Breast epithelium (tissue), 4 donors: ENCODE measurements around the gene STAG1. TPM values are rescaled to one million over a fixed set of nuclear protein-coding genes. Genes with fewer than 3 reads are reported as not detected.

ENCODE experiments used
- DNase-seq, 2 donors: peaks; one replicate each; pipeline ENCODE4 v3.0.0-alpha.2; 2019; ENCODE audit warnings: low spot score in 2 of 2
- H3K27ac ChIP-seq, 2 donors: fragments of 200-600 bp; sonication (generic) in 1 of 2; one replicate each; pipeline ENCODE4 v1.5.1; 2016 to 2019; ENCODE audit warnings: mild to moderate bottlenecking in 1 of 2
- H3K27me3 ChIP-seq, 2 donors: fragments of 200-600 bp; sonication (generic) in 1 of 2; one replicate each; pipeline versions ENCODE4 v1.5.1 to v1.6.0; 2017 to 2019; ENCODE audit warnings: control low read depth in 1 of 2, mild to moderate bottlenecking in 1 of 2
- H3K36me3 ChIP-seq: fragments of 200-600 bp; one replicate; pipeline ENCODE4 v1.5.1; 2019
- H3K4me1 ChIP-seq, 2 donors: fragments of 200-600 bp; sonication (generic); one replicate each; pipeline ENCODE4 v1.5.1; 2016 to 2019; ENCODE audit warnings: control low read depth in 1 of 2
- H3K4me3 ChIP-seq, 3 donors: fragments of 200-600 bp; sonication (generic); 1 replicate in 2 of 3; 2 replicates in 1 of 3; pipeline ENCODE4 v1.5.1; 2016 to 2019; ENCODE audit warnings: mild to moderate bottlenecking in 3 of 3, moderate library complexity in 2 of 3
- H3K9me3 ChIP-seq, 2 donors: fragments of 200-600 bp; sonication (generic) in 1 of 2; one replicate each; pipeline ENCODE4 v1.5.1; 2016 to 2019; ENCODE audit warnings: control low read depth in 1 of 2
- CTCF ChIP-seq, 3 donors: fragments of 450-650 bp; IDR thresholded peaks; one replicate each; pipeline ENCODE4 v1.5.1; 2016 to 2017; ENCODE audit warnings: antibody characterized with exemption in 3 of 3, mild to moderate bottlenecking in 3 of 3, moderate library complexity in 3 of 3
- POLR2A ChIP-seq: fragments of 450-650 bp; IDR thresholded peaks from one replicate; pipeline ENCODE4 v1.6.1; 2016; ENCODE audit warnings: antibody characterized with exemption, mild to moderate bottlenecking, moderate library complexity
- POLR2AphosphoS5 ChIP-seq, 3 donors: sonication (generic); formaldehyde crosslinking; IDR thresholded peaks; one replicate each; pipeline ENCODE4 v1.6.1; 2017; ENCODE audit warnings: antibody characterized with exemption in 3 of 3
- intact Hi-C: fragments of 100-400 bp; cut with DNase I; formaldehyde crosslinking; loops from one replicate; pipeline ENCODE4 v1.15.1; 2023; ENCODE audit warnings: low total_unique reads
- total RNA-seq, 3 donors: library from RNA; depleted of rRNA; stranded (reverse); fragments of >200 nt; gene quantifications; one replicate each; pipeline ENCODE4 v1.1.0, GENCODE V29; 2016

STAG1 gene
- total RNA-seq, 3 donors from 2014 or later = 54.4 to 83.7 (median 73.7) TPM

DNA sequence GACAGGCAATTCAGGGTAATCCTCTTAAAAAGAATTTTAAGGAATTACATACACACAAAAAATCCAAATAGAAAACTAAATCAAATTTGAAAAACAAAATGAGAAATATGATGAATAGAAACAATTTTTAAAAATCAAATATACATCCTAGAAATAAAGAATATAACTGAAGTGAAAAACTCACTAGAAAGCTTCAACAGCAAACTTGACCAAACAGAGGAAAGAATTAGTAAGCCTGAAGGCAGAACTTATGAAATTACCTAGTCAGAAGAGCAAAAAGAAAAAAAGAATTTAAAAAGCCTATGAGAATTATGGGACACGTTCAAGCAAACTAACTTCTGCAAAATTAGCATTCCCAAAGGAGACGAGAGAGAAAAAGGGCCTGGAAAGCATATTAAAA lies 296.0 kb downstream of the STAG1 start:
- Histone ChIP-seq H3K27ac (no peak overlapping the region), H3K36me3 (no peaks in the 10 kb centered on the region), H3K9me3 (peaks cover 27 to 29% of the 10 kb centered on the region in 2 donors), H3K4me1 (no peaks in the 10 kb centered on the region), H3K4me3 (no peak overlapping the region), H3K27me3 (no peaks in the 10 kb centered on the region)
- no peak for DNase-seq
- intact Hi-C loops = no loop called here
- TF ChIP-seq POLR2A = no peak
- no peak for TF ChIP-seq CTCF (IDR thresholded peaks at IDR 0.05)
- TF ChIP-seq POLR2AphosphoS5 (IDR thresholded peaks at IDR 0.05) = no peak

- no peaks in the 10 kb centered on the region for H3K4me1 ChIP-seq
- TF ChIP-seq POLR2AphosphoS5 (IDR thresholded peaks at IDR 0.05) = no peak
- TF ChIP-seq CTCF (IDR thresholded peaks at IDR 0.05) = no peak
- no peak for TF ChIP-seq POLR2A
Measured at GRCh38 chr3:136444581-136444980, 307.6 kb downstream of the STAG1 start.

GRCh38 chr3:136437043-136437442 lies 315.1 kb downstream of the STAG1 start:
- H3K4me3 ChIP-seq = no peak overlapping the region
- H3K27me3 ChIP-seq = no peaks in the 10 kb centered on the region
- DNase-seq = no peak
- H3K9me3 ChIP-seq = no peaks in the 10 kb centered on the region
- no peak overlapping the region for H3K27ac ChIP-seq
- intact Hi-C loops = no loop called here
- no peaks in the 10 kb centered on the region for H3K36me3 ChIP-seq
- TF ChIP-seq CTCF (IDR thresholded peaks at IDR 0.05) = no peak
- no peak for TF ChIP-seq POLR2A
- H3K4me1 ChIP-seq = no peaks in the 10 kb centered on the region

More at GRCh38 chr3:136444581-136444980, 307.6 kb downstream of the STAG1 start:
- no peak for DNase-seq
- Histone ChIP-seq H3K4me3 (no peak overlapping the region), H3K27me3 (no peaks in the 10 kb centered on the region), H3K36me3 (no peaks in the 10 kb centered on the region), H3K9me3 (no peaks in the 10 kb centered on the region), H3K27ac (no peak overlapping the region)
- intact Hi-C loops = loop anchor here (2.0 kb wide), 1 partner anchor 66 kb away; no protein-coding TSS in a partner anchor

- Histone ChIP-seq H3K27ac (no peak overlapping the region), H3K4me1 (no peaks in the 10 kb centered on the region), H3K27me3 (no peaks in the 10 kb centered on the region), H3K36me3 (no peaks in the 10 kb centered on the region), H3K4me3 (no peak overlapping the region), H3K9me3 (no peaks in the 10 kb centered on the region)
- intact Hi-C loops = no loop called here
- no peak for TF ChIP-seq CTCF (IDR thresholded peaks at IDR 0.05)
- no peak for TF ChIP-seq POLR2AphosphoS5 (IDR thresholded peaks at IDR 0.05)
- TF ChIP-seq POLR2A = no peak
- no peak for DNase-seq
Measured at GRCh38 chr3:136434429-136434828, 317.7 kb downstream of the STAG1 start.

DNA sequence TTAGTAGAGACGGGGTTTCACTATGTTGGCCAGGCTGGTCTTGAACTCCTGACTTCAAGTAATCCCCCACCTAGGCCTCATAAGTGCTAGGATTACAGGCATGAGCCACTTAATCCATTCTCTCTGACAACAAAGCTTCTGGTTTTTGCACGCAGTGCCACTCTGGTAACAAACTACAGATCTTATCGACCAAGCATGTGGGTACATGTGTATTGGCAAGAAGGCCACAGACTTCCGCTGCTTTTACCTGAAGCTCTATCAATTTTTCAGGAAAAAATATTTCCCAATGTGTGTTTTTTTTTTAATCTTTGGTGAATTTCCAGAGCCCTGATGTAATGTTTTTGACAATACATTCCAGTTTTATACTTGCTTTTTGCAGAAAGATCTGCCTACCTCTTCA lies 319.5 kb downstream of the STAG1 start:
- Histone ChIP-seq H3K27ac (no peak overlapping the region), H3K4me1 (no peaks in the 10 kb centered on the region), H3K27me3 (no peaks in the 10 kb centered on the region), H3K9me3 (no peaks in the 10 kb centered on the region), H3K4me3 (no peak overlapping the region), H3K36me3 (no peaks in the 10 kb centered on the region)
- TF ChIP-seq POLR2AphosphoS5 (IDR thresholded peaks at IDR 0.05) (no peak), POLR2A (no peak), CTCF (IDR thresholded peaks at IDR 0.05) (no peak)
- intact Hi-C loops = no loop called here
- no peak for DNase-seq
